ENCODE measurements around the gene THAP6.

DNA sequence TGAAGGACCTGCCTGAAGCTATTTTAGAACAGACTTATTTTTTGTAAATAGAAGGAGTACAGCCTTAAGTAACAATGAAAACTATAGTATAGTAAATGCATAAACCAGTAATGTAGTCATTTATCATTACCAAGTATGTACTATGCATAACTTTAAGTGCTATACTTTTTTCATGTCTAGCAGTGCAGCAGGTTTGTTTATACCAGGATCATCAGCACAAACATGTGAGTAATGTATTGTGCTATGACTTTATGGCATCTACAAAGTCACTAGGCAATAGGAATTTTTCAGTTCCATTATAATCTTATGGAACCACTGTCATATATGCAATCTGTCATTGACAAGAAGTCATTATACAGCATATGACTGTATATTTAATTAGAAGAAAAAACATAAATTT lies 38.2 kb downstream of the THAP6 start:
- TF ChIP-seq, protein P1, sequence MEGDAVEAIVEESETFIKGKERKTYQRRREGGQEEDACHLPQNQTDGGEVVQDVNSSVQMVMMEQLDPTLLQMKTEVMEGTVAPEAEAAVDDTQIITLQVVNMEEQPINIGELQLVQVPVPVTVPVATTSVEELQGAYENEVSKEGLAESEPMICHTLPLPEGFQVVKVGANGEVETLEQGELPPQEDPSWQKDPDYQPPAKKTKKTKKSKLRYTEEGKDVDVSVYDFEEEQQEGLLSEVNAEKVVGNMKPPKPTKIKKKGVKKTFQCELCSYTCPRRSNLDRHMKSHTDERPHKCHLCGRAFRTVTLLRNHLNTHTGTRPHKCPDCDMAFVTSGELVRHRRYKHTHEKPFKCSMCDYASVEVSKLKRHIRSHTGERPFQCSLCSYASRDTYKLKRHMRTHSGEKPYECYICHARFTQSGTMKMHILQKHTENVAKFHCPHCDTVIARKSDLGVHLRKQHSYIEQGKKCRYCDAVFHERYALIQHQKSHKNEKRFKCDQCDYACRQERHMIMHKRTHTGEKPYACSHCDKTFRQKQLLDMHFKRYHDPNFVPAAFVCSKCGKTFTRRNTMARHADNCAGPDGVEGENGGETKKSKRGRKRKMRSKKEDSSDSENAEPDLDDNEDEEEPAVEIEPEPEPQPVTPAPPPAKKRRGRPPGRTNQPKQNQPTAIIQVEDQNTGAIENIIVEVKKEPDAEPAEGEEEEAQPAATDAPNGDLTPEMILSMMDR (IDR thresholded peaks at IDR 0.05 in 2 of 3, conservative IDR thresholded peaks at IDR 0.05 in 1 of 3; ENCODE audit: borderline replicate concordance in 1 of 3, insufficient read depth in 1 of 3, low read depth in 2 of 3, low read length in 2 of 3): no peak
- TF ChIP-seq TCF7L2 (IDR thresholded peaks at IDR 0.05; ENCODE audit: borderline replicate concordance, extremely low read depth, insufficient read depth, insufficient read length): no peak
- no peak for TF ChIP-seq SP1 (IDR thresholded peaks at IDR 0.05; ENCODE audit: low read depth)
- no peak for TF ChIP-seq POLR2A (IDR thresholded peaks at IDR 0.05; ENCODE audit: borderline replicate concordance, extremely low read depth, insufficient read depth, insufficient read length)

All from HCT116 (cell line).